HG03354 (cell line): ENCODE data around the gene SRBD1.
A peak's percentile ranks its signal among the peaks of the same experiment; 100 is the strongest.

Source experiments
- ATAC-seq: cut with Tn5 transposase; IDR thresholded peaks from one replicate; pipeline ENCODE4 v1.9.1; 2021; ENCODE audit warnings: mild to moderate bottlenecking; ENCODE audit not compliant: unreplicated experiment, poor library complexity, severe bottlenecking

The SRBD1 gene

DNA sequence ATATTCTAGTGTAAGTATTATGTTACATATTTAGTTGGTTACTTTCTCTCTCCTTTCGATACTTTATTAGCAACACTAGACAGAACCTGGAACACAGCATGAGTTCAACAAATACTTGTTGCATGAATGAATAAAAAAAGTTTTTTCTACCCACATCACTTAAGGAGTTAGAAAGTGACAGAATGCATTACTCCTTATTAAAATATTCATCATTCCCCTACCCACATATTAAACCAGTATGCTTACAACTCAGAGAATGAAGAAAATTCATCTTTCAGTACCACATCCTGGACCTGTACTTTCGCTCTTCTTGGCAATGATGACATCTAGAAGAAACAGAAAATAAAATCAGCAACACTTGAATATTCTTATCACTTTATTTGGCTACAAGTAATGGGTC lies 6.0 kb downstream of the SRBD1 start:
- ATAC-seq = no peak

DNA sequence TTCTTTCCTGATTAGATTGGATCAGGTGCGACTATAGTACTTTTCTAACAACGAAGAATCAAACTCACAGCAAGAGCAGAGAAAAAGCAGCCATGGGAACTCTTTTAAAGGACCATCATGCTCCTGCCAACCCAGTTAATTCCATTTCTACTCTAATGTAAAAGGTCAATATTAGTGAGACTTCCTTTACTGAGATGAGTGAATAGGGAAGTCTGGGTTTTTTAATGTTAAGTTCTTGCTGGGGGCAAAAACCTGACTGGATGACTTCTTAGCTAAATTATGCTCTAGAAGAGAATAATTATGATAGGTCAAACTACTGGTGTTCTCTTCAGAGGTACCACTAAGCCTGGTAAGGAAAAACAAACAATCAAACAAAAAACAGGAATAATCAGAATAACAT lies 8.4 kb downstream of the SRBD1 start:
- no peak for ATAC-seq

DNA sequence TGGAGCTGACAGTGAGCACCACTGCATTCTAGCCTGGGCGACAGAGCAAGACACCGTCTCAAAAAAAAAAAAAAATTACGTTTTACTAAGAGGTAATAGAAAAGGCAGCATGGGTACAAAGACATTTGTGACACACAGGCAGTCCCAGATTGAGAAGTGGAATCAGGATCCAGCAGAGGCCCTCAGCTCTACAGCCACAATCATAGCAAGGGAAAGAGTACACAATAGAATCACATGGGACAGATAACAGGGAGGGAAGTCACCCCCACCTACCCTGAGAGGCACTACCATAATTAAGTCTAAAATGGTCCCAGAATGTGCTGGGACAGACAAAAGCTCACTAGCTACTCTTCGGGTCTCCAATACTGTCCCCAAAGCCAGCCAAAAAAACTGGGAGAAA lies 12.5 kb downstream of the SRBD1 start:
- ATAC-seq = no peak

DNA sequence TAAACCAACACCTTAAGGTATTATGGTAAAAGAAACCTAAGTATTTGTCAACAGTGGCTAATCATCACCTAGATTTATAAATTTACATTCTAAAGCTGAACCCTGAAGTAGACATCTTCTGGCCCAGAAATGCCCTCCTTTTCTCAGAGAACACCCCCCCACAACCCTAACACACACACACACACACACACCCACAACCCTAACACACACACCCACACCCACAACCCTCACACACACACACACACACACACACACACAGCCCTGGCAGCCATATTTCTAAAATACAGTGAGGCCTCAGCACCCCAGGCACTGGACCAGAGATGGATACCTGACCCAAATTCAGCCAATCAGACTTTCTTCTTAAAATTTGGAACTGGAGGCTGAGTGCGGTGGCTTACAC lies 14.3 kb downstream of the SRBD1 start:
- ATAC-seq = no peak

DNA sequence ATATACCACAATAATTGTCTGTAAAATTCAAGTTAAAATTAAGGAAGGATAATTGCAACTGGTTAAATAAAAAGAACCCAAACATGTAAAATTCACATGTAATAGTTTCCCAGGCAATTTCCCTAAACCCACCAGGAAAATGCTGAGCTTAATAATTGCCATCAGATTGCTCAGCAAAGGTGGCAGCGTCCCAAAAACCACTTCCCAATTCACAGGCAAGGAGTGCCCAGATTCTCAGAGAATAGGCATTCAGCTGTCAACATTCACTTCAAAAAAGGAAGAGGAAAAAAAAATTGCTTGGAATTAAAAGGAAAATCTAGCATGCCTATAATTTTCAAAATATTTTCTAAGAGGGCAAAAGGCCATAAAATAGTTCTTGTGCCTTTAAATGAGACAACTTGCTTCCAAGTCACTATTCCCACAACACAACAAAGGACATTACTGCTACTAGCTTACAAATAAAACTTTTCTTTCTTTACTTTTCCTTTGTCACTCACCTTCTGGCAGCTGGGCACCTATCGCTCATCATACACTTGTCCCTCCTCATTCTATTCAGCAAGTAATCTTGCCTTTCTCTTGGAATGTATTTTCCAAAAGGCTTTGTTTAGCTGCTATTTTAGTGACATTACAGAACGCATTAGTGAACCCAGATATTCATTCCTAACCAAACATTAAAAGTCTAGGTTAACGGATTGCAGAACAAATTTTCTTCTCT lies 15.2 kb downstream of the SRBD1 start:
- no peak for ATAC-seq

DNA sequence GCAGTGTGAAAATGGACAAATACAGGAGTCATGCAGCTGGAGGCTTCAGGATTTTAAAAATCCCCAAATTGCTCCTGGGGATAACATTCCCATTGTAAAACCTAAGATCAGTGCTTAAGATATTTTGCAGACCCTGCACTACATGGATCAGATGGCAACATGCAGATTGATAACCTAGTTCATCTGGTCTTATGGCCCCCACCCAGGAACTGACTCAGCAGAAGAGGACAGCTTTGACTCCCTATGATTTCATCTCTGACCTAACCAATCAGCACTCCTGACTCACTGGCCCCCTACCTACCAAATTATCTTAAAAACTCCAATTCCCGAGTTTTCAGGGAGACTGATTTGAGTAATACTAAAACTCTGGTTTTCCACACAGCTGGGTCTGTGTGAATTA lies 20.0 kb downstream of the SRBD1 start:
- no peak for ATAC-seq

DNA sequence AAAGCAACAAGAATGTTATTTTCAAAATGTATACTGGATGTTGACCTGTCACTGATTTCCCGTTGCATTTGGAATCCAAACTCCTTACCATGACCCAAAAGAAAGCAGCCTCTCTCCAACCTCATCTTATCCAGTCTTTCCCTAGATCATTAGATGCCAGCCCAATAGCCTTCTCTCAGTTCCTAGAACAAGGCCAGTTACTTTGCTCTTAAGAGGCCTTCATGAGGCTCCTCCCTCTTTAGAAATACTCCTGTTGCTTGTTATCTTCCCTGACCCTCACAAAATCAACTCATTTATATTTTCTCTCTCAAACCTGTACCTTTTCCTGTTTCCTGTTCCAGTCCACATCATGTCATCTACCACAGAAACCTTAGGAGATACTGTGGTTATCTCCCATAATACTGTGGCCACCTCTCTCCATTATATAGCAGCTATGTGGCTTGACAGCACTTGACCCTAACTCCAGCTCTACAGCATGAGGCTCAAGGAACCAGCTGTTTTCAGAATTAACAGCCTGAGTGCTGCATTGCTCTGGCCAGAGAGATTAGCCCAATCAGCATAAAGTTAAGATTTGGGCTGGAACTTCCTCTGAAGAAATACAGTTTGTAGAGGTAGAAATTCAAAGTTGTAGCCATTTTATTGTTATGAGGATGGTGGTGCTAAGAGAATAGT lies 22.8 kb downstream of the SRBD1 start:
- no peak for ATAC-seq

DNA sequence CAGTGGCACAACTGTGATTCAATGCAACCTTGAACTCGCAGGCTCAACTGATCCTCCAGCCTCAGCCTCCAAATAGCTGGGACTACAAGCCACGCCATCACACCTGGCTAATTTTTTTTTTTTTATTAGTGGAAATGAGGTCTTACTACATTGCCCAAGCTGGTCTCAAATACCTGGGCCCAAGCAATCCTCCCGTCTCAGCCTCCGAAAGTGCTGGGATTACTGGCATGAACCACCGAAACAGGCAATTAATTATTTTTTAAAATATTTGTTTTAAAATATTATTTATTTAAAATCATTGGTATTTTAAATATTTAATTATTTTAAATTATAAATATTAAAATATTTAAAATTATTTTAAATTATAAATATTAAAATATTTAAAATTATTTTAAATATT lies 24.5 kb downstream of the SRBD1 start:
- no peak for ATAC-seq

DNA sequence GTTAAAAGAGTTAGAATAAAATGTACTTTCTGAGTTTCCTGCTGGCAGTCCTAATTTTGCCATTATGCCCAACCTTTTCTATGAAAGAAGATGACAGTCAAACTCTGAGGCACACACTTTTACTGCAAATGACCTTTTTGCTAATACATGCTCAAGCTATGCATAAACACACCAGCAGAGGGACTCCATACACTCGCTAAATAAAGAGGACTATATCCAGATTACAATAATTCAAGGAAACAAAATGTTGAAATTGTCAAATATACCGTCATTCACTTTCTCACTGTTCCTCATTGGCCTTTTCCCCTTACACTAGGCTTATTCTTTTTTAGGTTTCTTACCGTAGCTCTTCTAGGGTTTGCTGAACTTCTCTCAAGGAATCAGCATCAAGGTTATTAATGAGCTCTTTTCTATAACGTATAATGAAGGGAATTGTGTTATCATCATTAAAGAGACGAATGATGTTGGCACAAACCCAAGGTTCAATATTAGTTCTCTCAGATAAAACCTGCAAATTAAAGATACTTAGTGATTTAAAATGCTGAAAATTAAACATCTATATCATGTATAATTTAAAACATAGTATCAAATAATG lies 25.7 kb downstream of the SRBD1 start:
- no peak for ATAC-seq

DNA sequence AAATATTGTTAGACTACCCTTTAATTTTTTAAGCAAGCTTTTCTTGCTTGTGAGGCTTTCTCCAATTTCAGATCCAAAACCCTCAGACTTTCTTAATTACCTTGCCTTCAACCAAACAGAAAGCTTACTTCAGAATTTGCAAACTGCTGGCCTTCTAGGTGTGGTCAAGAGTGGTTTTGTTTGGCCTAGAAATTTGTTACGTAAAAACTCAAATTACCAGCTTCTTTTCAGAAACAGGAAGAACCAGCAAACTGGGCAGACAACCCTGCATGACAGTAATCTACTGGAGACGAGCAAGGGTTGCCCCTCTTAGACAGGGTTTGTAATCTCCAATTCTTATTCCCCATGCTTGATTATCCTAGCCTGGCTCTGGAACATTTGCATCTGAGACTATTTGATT lies 27.1 kb downstream of the SRBD1 start:
- ATAC-seq = no peak

DNA sequence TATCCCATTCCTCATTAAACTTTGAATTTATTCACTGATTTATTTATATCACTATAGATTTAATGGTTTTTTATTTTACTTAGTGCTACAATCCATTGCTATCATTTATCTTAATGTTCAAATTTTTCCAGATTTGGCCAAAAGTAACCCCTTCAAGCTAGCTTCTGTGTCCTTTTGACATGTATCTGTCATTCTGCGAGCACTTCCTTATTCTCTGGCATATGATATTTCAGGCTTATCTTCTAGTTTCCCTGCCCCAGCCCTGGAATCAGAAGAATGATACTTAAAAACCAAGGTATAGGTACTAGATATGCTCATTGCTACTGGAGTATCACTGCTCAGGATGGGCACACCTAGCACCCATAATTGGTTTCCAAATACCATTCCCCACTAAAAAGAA lies 28.5 kb downstream of the SRBD1 start:
- no peak for ATAC-seq

DNA sequence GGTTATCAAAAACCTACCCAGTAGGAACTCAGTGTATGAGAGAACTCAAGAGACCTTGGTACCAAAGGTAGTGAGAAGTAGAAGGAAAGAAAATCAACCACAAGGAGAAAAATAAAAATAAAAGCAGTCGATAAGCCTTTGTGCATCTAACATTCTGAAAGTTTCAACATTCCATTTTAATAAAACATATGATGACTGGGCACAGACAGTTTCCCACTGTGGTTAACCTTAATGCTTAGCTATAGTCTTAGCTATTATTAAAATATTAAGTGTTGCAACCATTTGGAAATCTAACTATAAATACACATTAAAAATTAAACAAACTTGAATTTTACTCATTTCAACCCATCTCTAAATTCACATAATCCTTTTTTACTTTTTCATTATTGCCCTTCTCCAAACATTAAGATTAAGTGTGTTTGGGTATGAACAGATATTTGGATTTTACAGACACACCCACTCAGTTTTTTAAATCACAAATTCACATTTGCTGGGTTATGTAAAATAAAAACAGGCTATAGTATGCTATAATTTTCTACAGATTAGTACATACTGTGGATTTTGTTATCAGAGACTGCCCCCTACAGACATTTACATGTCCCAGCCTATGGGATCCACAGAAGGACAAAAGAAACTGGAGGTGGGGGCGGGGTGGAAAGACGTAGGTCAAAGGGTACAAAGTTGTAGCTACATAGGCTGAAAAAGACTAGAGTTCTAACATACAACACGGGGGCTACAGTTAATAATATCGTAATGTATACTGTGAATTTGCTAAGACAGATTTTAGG lies 32.8 kb downstream of the SRBD1 start:
- ATAC-seq = no peak

DNA sequence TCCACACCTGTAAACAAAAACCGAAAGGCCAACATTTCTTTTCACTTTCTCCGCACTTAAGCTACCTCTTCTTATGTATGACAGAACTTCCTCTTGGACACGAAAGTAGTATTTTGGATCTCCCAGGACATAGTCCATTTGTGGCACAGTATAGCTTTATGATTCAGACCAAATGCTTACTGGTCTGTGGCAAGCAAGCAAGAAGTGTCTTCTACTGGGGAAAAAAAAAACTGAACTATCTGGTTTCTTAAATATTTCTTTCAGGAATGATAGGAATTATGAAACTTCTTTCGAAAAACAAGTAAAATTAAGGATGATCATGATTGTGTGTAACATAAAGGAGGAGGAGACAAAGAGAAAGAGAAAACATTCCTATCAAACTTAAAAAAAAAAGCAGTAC lies 33.6 kb downstream of the SRBD1 start:
- ATAC-seq = no peak

DNA sequence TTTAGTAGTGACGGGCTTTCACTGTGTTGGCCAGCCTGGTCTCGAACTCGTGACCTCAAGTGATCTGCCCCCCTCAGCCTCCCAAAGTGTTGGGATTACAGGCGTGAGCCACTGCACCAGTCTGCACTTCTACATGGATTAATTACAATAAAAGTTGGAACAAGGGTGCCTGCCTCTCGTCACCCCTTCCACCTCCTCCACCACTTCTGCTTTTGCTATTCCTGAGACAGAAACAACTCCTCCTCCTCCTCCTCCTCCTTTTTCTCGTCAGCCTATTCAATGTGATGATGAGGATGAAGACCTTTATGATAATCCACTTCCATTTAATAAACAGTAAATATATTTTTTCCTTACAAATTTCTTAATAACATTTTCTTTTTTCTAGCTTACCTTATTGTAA lies 35.2 kb downstream of the SRBD1 start:
- ATAC-seq = no peak

DNA sequence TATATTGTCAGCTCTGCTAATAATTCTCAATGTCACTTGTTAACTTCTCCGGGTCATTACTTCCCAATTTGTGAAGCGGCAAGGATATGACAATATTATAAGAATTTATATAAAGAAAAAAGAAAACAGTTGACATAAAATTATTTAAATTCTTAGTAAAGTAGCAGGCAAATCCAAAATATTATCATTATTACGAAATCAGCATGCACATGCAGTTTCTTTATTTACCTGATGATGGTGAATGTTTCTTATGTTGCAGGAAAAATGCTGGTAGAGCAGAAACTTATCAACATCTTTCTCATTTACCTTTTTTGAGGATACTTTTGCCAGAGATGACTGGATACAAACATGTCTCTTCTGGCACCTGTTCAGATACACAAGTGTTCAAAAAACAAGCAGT lies 38.1 kb downstream of the SRBD1 start:
- ATAC-seq = no peak

DNA sequence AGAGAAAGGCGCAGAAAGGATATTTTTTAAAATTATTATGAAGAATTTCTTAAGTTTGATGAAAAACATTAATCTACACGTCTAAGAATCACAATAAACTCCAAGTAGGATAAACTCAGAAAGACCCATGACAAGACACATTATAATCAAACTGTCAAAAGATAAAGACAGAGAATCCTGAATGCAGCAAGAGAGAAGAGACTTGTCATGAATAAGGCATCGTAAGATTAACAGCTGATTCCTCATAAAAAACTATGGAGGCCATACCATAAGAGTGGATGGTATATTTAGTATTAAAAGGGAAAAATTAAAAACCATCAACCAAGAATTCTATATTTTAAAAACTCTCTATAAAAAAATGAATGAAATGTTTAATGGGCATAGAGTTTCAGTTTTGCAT lies 39.1 kb downstream of the SRBD1 start:
- ATAC-seq = no peak

DNA sequence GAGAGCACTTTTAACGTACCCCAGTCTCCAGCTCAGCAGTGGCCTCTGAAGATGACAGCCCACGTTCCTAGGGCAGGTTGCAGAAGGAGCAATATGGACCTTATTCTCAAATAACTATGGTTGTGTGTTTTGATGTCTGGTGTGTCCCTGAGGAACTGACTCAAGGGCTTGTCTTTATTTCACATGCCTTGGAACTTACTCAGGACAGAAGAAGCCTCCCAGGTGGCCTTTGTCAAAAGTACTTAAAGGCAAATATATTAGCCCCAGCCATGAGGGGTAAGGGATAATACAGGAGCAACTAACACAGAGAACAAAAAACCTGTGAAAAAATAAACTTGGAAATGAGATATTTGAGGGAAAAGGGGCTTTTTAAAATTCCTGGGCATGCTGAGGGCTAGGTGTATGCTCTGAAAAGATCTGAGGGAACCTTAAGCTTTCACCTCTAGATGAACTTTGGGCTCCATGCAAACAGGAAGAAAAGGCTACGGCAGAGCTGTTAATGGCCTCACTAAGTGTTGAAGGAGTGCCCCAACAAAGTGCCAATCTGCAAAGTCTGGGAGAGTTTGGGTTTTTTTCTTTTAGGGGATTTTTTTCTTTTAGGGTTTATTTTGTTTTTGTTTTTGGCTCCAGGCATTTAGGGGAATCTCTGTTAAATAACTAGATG lies 40.3 kb downstream of the SRBD1 start:
- no peak for ATAC-seq

DNA sequence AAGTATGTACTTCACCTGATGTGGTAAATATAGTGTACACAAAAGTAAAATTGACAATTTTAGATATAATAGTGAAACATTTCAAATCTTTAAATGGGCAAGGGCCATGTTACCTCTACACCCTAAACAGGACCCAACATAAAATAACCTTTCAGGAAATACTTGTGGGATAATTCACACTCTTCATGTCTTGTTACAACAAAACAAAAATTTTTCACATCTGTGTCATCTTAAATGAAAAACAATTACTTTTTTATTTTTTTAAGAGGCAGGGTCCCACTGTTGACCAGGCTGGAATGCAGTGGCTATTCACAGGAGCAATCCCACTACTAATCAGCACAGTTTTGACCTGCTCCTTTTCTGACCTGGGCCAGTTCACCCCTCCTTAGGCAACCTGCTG lies 42.1 kb downstream of the SRBD1 start:
- no peak for ATAC-seq

DNA sequence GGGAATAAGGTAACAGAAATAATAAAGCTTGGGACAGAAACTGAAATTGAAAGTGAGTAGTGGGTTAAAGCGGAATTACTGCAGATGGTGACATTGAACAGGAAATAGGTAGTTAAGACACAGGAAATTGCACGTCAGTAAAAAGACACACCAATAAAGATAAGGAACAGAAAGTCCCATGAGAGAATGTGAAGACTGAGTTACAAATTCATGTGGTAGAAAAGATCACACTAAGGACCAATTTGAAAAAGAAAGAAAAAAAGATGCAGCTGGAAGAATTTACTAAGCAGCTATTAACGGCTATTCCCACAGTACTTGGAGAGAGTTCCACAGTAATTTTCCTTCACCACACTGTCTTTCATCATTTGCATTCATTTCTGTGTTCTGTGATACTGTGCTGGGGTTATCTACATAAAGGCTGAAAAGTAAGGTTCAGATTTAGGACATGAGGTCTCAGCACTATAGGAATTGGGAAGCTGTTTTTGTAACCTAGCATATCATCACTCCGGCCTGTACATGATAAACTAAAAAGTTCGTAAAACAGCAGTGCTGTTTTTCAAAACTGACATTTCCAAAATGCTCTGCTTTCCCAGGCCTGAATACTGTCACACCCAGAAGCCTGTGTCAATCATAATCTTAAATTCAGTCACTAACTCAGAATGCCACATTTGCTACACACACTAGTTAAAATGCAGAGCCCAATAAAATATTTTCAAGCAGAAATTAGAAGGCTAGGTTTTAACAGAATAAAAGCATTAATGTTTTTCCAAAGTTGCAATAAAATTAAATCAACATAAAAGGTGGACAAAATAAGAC lies 42.9 kb downstream of the SRBD1 start:
- peak; percentile 97 for ATAC-seq
